IMR-90 (cell line): ENCODE results near the gene COL18A1. TPM values are rescaled to one million over a fixed set of nuclear protein-coding genes. Genes with fewer than 3 reads are reported as not detected.

ENCODE experiments used
- ATAC-seq: fragments of 200-7000 bp; cut with Tn5 transposase; 2 replicates; pipeline ENCODE4 v1.9.1; 2020; ENCODE audit warnings: low read depth, mild to moderate bottlenecking, moderate library complexity
- BruUV-seq: library from RNA; stranded (reverse); fragments of 400-500 nt; replicated peaks from 2 replicates; lab custom pipeline; 2021; lab: Mats Ljungman, UMichigan
- CTCF ChIA-PET: fragments of 300-600 bp; formaldehyde crosslinking; extraction: SDS; loops from one replicate; lab custom pipeline; 2021; ENCODE audit warnings: antibody characterized with exemption; lab: Yijun Ruan, JAX
- POLR2A ChIA-PET: fragments of 300-600 bp; sonication (Branson Sonifier 250); formaldehyde crosslinking; loops from one replicate; lab custom pipeline; 2022; ENCODE audit warnings: antibody characterized with exemption; ENCODE audit not compliant: unreplicated experiment; lab: Charles Lee
- DNase-seq: peaks from one replicate; pipeline ENCODE4 v3.0.0; 2013
- H2AFZ ChIP-seq: replicated peaks from 2 replicates; pipeline ENCODE3; 2013; ENCODE audit warnings: low read length, mild to moderate bottlenecking; ENCODE audit not compliant: poor library complexity
- H2AK5ac ChIP-seq: 2 replicates; pipeline ENCODE4 v1.6.1; 2013; ENCODE audit warnings: low read depth, low read length, inconsistent platforms
- H2AK9ac ChIP-seq: replicated peaks from 2 replicates; pipeline ENCODE3; 2013; ENCODE audit warnings: mild to moderate bottlenecking, low read depth, low read length, moderate library complexity; ENCODE audit not compliant: poor library complexity
- H2BK120ac ChIP-seq: 2 replicates; pipeline ENCODE4 v1.6.1; 2013; ENCODE audit warnings: low read depth, low read length, inconsistent platforms
- H2BK15ac ChIP-seq: 3 replicates; pipeline ENCODE4 v1.6.1; 2013; ENCODE audit warnings: low read depth, low read length, inconsistent platforms
- H2BK20ac ChIP-seq: 2 replicates; pipeline ENCODE4 v1.6.1; 2013; ENCODE audit warnings: low read depth, mild to moderate bottlenecking, inconsistent platforms, low read length, moderate library complexity
- H2BK5ac ChIP-seq: 2 replicates; pipeline ENCODE4 v1.6.1; 2013; ENCODE audit warnings: mild to moderate bottlenecking, low read depth, low read length, inconsistent platforms; ENCODE audit not compliant: poor library complexity, severe bottlenecking
- H3K14ac ChIP-seq: replicated peaks from 2 replicates; pipeline ENCODE4 v1.6.1; 2013; ENCODE audit warnings: low read depth, low read length, inconsistent platforms
- H3K18ac ChIP-seq: 2 replicates; pipeline ENCODE4 v1.6.1; 2013; ENCODE audit warnings: low read depth, low read length, control low read depth
- H3K23ac ChIP-seq: 2 replicates; pipeline ENCODE4 v1.6.1; 2013; ENCODE audit warnings: low read depth, low read length, inconsistent platforms
- H3K27ac ChIP-seq: 2 replicates; pipeline ENCODE4 v1.5.1; 2013; ENCODE audit warnings: mild to moderate bottlenecking, control low read depth, low read length; ENCODE audit not compliant: insufficient read depth
- H3K27me3 ChIP-seq: 2 replicates; pipeline ENCODE4 v1.6.1; 2013; ENCODE audit warnings: low read length; ENCODE audit not compliant: control insufficient read depth, insufficient read depth
- H3K36me3 ChIP-seq: 2 replicates; pipeline ENCODE4 v1.6.1; 2013; ENCODE audit warnings: low read length, mixed read lengths; ENCODE audit not compliant: control insufficient read depth, insufficient read depth
- H3K4ac ChIP-seq: 2 replicates; pipeline ENCODE4 v1.6.1; 2013; ENCODE audit warnings: low read depth, low read length, inconsistent platforms
- H3K4me1 ChIP-seq: 2 replicates; pipeline ENCODE4 v1.6.1; 2013; ENCODE audit warnings: low read length, mixed read lengths; ENCODE audit not compliant: control insufficient read depth, insufficient read depth
- H3K4me2 ChIP-seq: 2 replicates; pipeline ENCODE4 v1.6.1; 2013; ENCODE audit warnings: low read depth, mild to moderate bottlenecking, control low read depth, low read length, moderate library complexity
- H3K4me3 ChIP-seq: 2 replicates; pipeline ENCODE4 v1.5.1; 2013; ENCODE audit warnings: low read depth, mild to moderate bottlenecking, control low read depth, low read length, moderate library complexity; ENCODE audit not compliant: insufficient read depth
- H3K56ac ChIP-seq: 2 replicates; pipeline ENCODE4 v1.6.1; 2013; ENCODE audit warnings: low read length, inconsistent platforms; ENCODE audit not compliant: insufficient read depth; ENCODE audit errors: extremely low read depth
- H3K79me1 ChIP-seq, 2 experiments: 2 replicates each; pipeline ENCODE4 v1.6.1; 2013; ENCODE audit warnings: low read length in 2 of 2, inconsistent platforms in 1 of 2, low read depth in 1 of 2
- H3K9ac ChIP-seq: 2 replicates; pipeline ENCODE4 v1.6.1; 2013; ENCODE audit warnings: low read depth, low read length, control low read depth
- H3K9me1 ChIP-seq: 2 replicates; pipeline ENCODE4 v1.6.1; 2013; ENCODE audit warnings: low read length, inconsistent platforms; ENCODE audit not compliant: insufficient read depth
- H3K9me3 ChIP-seq: 2 replicates; pipeline ENCODE4 v1.6.1; 2013; ENCODE audit warnings: low read length; ENCODE audit not compliant: control insufficient read depth, insufficient read depth
- H4K20me1 ChIP-seq: 2 replicates; pipeline ENCODE4 v1.6.1; 2013; ENCODE audit warnings: low read length, inconsistent platforms; ENCODE audit not compliant: insufficient read depth
- H4K5ac ChIP-seq: 2 replicates; pipeline ENCODE4 v1.6.1; 2013; ENCODE audit warnings: mild to moderate bottlenecking, low read depth, low read length, control low read depth
- H4K8ac ChIP-seq, 2 experiments: 2 replicates each; pipeline ENCODE4 v1.6.1; 2013; ENCODE audit warnings: low read depth in 2 of 2, low read length in 2 of 2, control low read depth in 1 of 2, inconsistent platforms in 1 of 2
- H4K91ac ChIP-seq: 2 replicates; pipeline ENCODE4 v1.6.1; 2013; ENCODE audit warnings: low read depth, low read length, inconsistent platforms; ENCODE audit not compliant: insufficient read depth
- BHLHE40 ChIP-seq: fragments of 150-350 bp; IDR thresholded peaks from 2 replicates; pipeline ENCODE4 v1.6.1; 2016; ENCODE audit warnings: mild to moderate bottlenecking, low read depth, low read length
- RCOR1 ChIP-seq: IDR thresholded peaks from 2 replicates; pipeline ENCODE4 v1.6.1; 2012; ENCODE audit warnings: mild to moderate bottlenecking, low read length, improper control_type of control experiment; ENCODE audit not compliant: insufficient replicate concordance
- WGBS, 2 experiments: methylation state at CpG; one replicate each; pipeline versions ENCODE4 v1.1.5 to v1.1.7; 2013; ENCODE audit warnings: missing lambda C conversion rate in 2 of 2; ENCODE audit not compliant: insufficient read length in 1 of 2; ENCODE audit errors: extremely low coverage in 2 of 2; 5-methylcytosine and 5-hydroxymethylcytosine counted together
- dilution Hi-C: fragments of 300-500 bp; cut with HindIII; formaldehyde crosslinking; loops from one replicate; pipeline ENCODE4 v1.14.3; 2018; ENCODE audit warnings: low sequenced_read_pairs; ENCODE audit not compliant: unreplicated experiment
- in situ Hi-C: fragments of 300-500 bp; cut with MboI; formaldehyde crosslinking; loops from 3 replicates; pipeline ENCODE4 v1.14.3; 2019; ENCODE audit warnings: low sequenced_read_pairs, inconsistent platforms, mixed read lengths
- intact Hi-C: fragments of 100-400 bp; cut with micrococcal nuclease; formaldehyde crosslinking; loops from 2 replicates; pipeline ENCODE4 v1.10.0; 2022
- polyA plus RNA-seq, 3 experiments: library from polyadenylated mRNA; depleted of rRNA; stranded (reverse); fragments of >200 nt; gene quantifications; 2 replicates each; pipeline ENCODE4 v1.2.3, GENCODE V29; 2012; ENCODE audit warnings: low replicate concordance in 1 of 3
- total RNA-seq: library from RNA; depleted of rRNA; stranded (reverse); fragments of >200 nt; gene quantifications from 2 replicates; pipeline ENCODE4 v1.2.3, GENCODE V29; 2012
- TF ChIP-seq, protein P1 (sequence below): fragments of 150-350 bp; IDR thresholded peaks from 2 replicates; pipeline ENCODE4 v1.6.1; 2017; ENCODE audit warnings: mild to moderate bottlenecking, antibody characterized with exemption, low read length, low read depth

The COL18A1 gene
- total and polyA plus RNA-seq, 2 of the 4 experiments (the other 2 are of a cell fraction): 4.3 to 46.7 TPM

GRCh38 chr21:45407629-45408247, 2.8 kb downstream of the COL18A1 start:
- Histone ChIP-seq H2BK5ac (no peak overlapping the region), H3K9me1 (peaks cover 13% of the 10 kb centered on the region), H2AK9ac (no peak overlapping the region), H3K27me3 (no peaks in the 10 kb centered on the region), H3K79me1 (peaks cover 23 to 60% of the 10 kb centered on the region in 2 experiments), H3K56ac (no peak overlapping the region), H3K9me3 (no peaks in the 10 kb centered on the region), H2AFZ (no peak overlapping the region), H3K4me2 (peak overlapping the region; percentile 24; the same call in 1 of the 2 replicates), H3K36me3 (peaks cover 2% of the 10 kb centered on the region), H3K4me1 (peaks cover 25% of the 10 kb centered on the region), H4K8ac (no peak overlapping the region), H2BK120ac (no peak overlapping the region), H3K4ac (peak overlapping the region; percentile 48; the same call in 1 of the 2 replicates), H3K18ac (no peak overlapping the region), H3K4me3 (no peak overlapping the region), H4K91ac (no peak overlapping the region), H3K9ac (no peak overlapping the region), H3K14ac (peak overlapping the region; percentile 9), H4K5ac (no peak overlapping the region), H2AK5ac (peak overlapping the region; percentile 48; the same call in 1 of the 2 replicates), H3K27ac (no peak overlapping the region), H2BK20ac (no peak overlapping the region), H4K20me1 (peaks cover 67% of the 10 kb centered on the region), H2BK15ac (no peak overlapping the region), H3K23ac (peak overlapping the region; percentile 59; the same call in 1 of the 2 replicates)
- no CpG with 5 or more reads among the region's 10 CpGs for WGBS, 2 experiments
- no TSS peak for BruUV-seq
- CTCF ChIA-PET: interaction anchor here (1.0 kb wide), 1 partner anchor 99 kb away, joined by 3 read pairs; no protein-coding TSS in a partner anchor
- no peak for ATAC-seq
- POLR2A ChIA-PET: interaction anchor here (0.5 kb wide), 1 partner anchor 120 kb away, joined by 3 read pairs; the partner anchor contains the start of gene POFUT2
- in situ Hi-C loops (no loop called here), dilution Hi-C loops (no loop called here), intact Hi-C loops (no loop called here)
- TF ChIP-seq RCOR1: no peak
- TF ChIP-seq BHLHE40: no peak
- TF ChIP-seq, protein P1, sequence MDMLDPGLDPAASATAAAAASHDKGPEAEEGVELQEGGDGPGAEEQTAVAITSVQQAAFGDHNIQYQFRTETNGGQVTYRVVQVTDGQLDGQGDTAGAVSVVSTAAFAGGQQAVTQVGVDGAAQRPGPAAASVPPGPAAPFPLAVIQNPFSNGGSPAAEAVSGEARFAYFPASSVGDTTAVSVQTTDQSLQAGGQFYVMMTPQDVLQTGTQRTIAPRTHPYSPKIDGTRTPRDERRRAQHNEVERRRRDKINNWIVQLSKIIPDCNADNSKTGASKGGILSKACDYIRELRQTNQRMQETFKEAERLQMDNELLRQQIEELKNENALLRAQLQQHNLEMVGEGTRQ: no peak
- no peak for DNase-seq
